Measurements from ENCODE around the gene CLIC2.

The CLIC2 gene

DNA sequence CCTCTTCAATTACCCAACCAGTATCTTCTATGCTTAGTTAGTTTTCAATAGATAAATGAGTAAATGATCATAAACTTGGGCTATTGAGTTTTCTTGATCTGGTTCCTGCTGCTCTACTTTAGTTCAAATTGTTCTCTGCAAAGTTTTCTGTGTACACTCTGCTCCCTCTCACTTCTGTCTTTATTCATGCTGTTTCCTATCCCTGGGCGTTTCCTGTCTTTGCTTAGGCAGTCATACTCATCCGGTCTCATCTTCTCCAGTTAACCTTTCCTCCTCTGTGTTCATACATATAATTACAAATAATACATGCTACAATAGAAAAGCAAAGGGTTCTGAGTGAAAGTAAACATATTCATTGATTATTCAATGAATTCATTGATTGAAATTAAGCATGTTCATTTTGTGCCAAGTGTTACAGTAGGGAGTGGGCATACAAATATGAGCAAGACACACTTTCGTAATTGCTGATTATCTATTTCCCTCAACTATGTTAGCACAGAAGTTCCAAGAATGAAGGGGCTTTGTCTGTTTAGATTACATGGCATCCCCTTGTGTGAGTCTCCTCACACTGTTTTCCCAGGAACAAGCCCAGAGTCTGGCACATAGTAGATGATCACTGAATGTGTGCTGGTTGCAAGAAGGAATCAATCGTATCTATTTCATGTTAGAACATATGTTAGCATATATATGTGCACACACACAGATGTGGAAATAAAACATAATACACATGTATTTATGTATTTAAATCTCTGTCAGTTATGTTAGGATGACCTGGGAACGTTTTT lies 71.3 kb downstream of the CLIC2 start:
- no peak for DNase-seq (ENCODE audit: low read depth)

DNA sequence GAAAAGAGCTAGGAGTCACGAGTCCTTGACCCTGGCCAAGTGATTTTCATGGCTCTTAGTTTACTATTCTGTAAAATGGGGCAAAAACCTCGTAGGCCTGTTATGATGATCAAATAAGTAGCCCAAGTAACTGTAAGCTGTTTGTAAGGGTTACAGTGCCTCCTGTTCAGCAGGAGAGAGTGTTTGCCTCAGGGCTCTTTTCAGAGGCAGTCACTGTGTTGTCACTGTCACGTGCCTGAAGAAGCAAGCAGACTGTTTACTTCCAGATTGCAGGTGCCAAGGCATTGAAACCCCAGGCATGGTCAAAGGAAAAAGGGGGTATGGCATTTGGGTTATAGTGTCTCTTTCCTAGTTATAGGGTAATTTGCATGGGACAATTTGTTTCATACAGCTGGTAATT lies 74.7 kb downstream of the CLIC2 start:
- no peak for DNase-seq (ENCODE audit: low read depth)

DNA sequence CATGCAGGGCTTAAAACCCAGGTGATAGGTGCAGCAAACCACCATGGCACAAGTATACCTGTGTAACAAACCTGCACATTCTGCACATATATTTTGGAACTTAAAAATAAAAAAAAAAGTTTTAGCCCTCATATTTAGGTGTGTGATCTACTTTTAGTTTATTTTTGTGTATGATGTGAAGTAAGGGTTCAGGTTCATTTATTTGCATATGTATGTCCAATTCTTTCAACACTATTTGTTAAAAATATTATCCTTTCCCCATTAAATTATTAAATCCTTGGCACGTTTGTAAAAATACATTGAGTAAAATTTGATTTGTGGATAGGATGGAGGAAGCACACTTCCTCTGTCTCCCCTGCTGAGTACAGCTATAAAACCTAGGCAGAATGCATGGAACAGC lies 83.0 kb downstream of the CLIC2 start:
- no peak for DNase-seq (ENCODE audit: low read depth)

DNA sequence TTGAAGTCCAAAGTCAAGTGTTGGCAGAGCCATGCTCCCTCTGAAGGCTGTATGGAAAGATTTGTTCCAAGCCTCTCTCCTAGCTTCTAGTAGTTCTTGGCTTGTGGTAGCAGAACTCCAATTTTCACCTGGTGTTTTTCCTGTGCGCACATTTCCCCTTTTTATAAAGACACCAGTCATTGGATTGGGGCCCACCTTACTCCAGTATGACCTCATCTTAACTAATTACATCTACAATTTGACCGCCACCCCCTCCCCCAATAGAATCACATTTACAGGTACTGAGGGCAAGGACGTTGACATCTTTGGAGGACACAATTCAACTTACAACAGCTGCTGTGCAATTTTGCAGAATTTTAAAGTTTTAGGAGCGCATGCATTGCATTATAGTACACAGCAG lies 86.9 kb downstream of the CLIC2 start:
- DNase-seq (ENCODE audit: low read depth): no peak

DNA sequence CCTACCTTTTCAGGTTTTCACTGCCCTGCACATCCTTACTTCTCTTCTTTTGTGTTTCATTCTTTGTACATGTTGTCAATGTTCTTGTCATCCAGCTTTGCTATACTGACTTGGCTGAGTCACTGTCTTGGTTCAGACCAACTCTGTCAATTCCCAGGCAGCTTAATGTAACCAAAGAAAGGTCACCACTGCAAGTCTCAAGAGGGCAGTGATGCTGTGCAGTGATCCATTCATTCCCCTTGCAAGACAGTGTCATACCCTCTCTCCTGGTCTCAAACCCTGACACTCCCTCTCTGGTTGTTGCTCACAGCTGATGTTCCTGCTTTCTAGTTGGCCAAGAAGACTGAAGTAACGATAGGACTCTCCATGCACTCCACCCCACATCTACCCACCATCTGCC lies 87.7 kb downstream of the CLIC2 start:
- no peak for DNase-seq (ENCODE audit: low read depth)

DNA sequence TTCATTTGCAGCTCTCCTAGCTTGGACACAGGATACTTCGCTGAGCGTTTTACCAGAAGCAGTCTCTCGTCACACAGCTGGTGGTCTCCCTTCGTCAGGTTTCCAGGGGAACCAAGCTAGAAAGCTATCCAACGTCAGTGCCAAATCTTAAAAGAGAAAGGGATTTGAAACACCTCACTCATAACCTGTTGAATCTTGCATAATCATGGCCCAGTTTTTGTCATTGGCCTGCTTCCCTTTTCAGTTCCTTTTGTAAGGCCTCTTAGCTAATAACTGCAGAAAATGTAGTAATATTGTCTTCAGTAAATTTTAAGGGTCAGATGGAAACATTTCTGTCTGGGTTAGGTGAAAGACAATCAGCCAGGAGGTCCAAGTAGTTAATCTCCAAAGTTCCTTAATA lies 92.1 kb downstream of the CLIC2 start:
- no peak for DNase-seq (ENCODE audit: low read depth)

DNA sequence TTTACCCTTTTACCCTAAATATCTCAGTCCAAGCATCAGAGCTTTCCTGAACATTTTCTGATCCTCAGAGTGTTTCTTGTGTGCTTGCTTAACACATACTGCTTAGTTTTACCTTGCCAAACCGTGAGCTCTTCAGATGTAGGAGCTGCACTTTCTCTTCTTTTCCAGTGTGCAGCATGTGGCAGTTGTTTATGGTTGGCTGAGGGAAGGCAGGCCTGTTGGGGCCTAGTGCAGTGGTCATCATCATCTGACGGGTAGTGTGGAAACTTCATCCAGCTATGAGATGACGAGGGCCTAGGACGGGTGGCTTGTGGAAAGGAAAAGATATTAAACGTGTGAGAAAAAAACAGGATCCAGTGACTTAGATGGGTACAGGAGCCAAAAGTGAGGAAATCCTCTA lies 96.7 kb downstream of the CLIC2 start:
- DNase-seq (ENCODE audit: low read depth): no peak

DNA sequence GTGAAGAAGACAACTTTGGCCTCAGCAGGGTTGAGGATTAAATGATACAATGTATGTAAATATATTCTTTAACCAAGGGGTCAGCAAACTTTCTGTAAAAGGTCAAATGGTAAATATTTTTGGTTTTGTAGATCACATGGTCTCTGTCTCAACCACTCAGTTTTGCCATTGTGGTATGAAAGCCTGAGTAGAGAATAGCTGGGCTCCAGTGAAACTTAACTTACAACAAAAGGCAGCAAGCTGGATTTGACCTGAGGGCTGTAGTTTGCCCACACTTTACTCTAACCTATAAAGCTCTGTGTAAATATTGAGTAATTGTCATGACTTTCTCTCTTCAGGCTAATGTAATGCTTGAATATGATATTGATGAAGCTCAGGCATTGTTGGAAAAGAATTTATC lies 98.5 kb downstream of the CLIC2 start:
- DNase-seq (ENCODE audit: low read depth): no peak

DNA sequence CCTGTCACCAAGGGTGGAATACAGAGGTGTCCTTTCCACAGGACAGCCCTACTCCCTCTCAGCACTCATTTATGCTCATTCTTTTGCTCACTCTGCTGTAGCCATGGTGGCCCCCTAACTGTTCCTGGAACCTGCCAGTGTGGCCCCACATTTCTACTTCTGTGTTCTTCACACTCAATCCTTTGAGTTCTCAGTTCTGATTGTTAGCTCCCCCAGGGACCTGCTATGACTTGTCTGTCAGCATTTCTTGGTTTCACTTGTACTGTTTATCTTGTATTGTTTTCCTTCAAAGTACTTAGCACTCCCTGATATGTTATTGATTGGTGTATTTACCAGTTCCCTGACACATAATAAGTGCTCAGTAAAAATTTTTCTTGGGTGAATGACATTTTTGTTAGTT lies 103.3 kb downstream of the CLIC2 start:
- no peak for DNase-seq (ENCODE audit: low read depth)

Data from CMK (cell line).